PFSK-1 (cell line): ENCODE measurements around the gene PTBP1.

ENCODE experiments used
- FOXP2 ChIP-seq: optimal IDR thresholded peaks from 2 replicates; pipeline ENCODE3; 2011; ENCODE audit warnings: borderline replicate concordance, control low read depth, inconsistent platforms; ENCODE audit not compliant: insufficient read depth; ENCODE audit errors: extremely low read length, extremely low read depth
- POLR2AphosphoS5 ChIP-seq: IDR thresholded peaks from 2 replicates; pipeline ENCODE4 v1.6.1; 2012; ENCODE audit warnings: low read depth, mild to moderate bottlenecking, control low read depth, low read length, moderate library complexity
- REST ChIP-seq, 2 experiments: IDR thresholded peaks; 2 replicates each; pipeline versions ENCODE4 v1.6.1 to v1.8.0; 2011 to 2012; ENCODE audit warnings: low read depth in 2 of 2, low read length in 2 of 2, control low read depth in 1 of 2, inconsistent platforms in 1 of 2, mild to moderate bottlenecking in 1 of 2, moderate library complexity in 1 of 2; ENCODE audit not compliant: insufficient read depth in 1 of 2
- SIN3A ChIP-seq: IDR thresholded peaks from 2 replicates; pipeline ENCODE4 v1.6.1; 2012; ENCODE audit warnings: mild to moderate bottlenecking, low read length, moderate library complexity, borderline replicate concordance; ENCODE audit not compliant: insufficient read depth
- TAF1 ChIP-seq: IDR thresholded peaks from 2 replicates; pipeline ENCODE4 v1.6.1; 2012; ENCODE audit warnings: low read length, control low read depth, borderline replicate concordance; ENCODE audit not compliant: insufficient read depth

Gene PTBP1

GRCh38 chr19:769616-770015 lies 27.6 kb upstream of the PTBP1 start:
- TF ChIP-seq POLR2AphosphoS5 (no peak), TAF1 (no peak), REST (IDR thresholded peaks at IDR 0.05; ENCODE audit: insufficient read depth in 1 of 2, low read depth in 2 of 2, low read length in 2 of 2) (no peak), SIN3A (no peak)

GRCh38 chr19:771332-771785 lies 25.9 kb upstream of the PTBP1 start:
- TF ChIP-seq FOXP2, result no peak
- no peak for TF ChIP-seq REST (IDR thresholded peaks at IDR 0.05; ENCODE audit: insufficient read depth in 1 of 2, low read depth in 2 of 2, low read length in 2 of 2)
- TF ChIP-seq POLR2AphosphoS5, result no peak
- no peak for TF ChIP-seq SIN3A
- no peak for TF ChIP-seq TAF1

GRCh38 chr19:772063-772462 lies 25.2 kb upstream of the PTBP1 start:
- TF ChIP-seq POLR2AphosphoS5 (no peak), TAF1 (no peak), SIN3A (no peak), REST (IDR thresholded peaks at IDR 0.05; ENCODE audit: insufficient read depth in 1 of 2, low read depth in 2 of 2, low read length in 2 of 2) (no peak), FOXP2 (no peak)

- no peak for TF ChIP-seq TAF1
- no peak for TF ChIP-seq SIN3A
- no peak for TF ChIP-seq FOXP2
- TF ChIP-seq REST (IDR thresholded peaks at IDR 0.05; ENCODE audit: insufficient read depth in 1 of 2, low read depth in 2 of 2, low read length in 2 of 2), result no peak
- TF ChIP-seq POLR2AphosphoS5, result no peak
These were observed 24.4 kb upstream of the PTBP1 start for GRCh38 chr19:772730-773436.

- no peak for TF ChIP-seq SIN3A
- no peak for TF ChIP-seq REST (IDR thresholded peaks at IDR 0.05; ENCODE audit: insufficient read depth in 1 of 2, low read depth in 2 of 2, low read length in 2 of 2)
- TF ChIP-seq TAF1, result no peak
- TF ChIP-seq POLR2AphosphoS5, result no peak
- TF ChIP-seq FOXP2, result no peak
These were observed 20.7 kb upstream of the PTBP1 start for GRCh38 chr19:776549-776948.
